ENCODE results near the gene PLEKHA1.

Gene PLEKHA1

DNA sequence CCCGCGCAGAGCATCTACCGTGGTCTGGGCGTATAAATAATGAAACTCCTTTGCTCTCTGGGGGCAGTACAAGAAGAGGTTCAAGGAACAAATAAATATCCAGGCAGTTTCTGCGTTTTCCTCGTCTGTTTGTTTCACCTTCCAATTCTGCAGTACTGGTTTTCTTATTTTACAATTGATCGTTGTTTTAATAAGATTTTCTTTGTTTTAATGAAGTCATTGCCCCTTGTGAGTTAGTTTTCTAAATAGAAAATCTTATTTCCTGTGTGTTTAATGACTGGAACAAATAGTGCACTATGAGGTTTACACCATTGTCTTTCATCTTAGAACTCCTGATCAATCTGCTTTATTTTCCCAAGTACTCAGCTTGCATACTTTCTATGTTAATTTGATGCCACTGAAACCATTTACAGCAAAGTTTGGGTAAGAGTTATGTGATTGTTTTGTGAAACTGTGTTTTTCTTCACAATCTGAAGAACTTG, 1.2 kb downstream of the PLEKHA1 start:
- in situ Hi-C loops (cut with MboI; ENCODE audit: low sequenced_read_pairs): no loop called here

DNA sequence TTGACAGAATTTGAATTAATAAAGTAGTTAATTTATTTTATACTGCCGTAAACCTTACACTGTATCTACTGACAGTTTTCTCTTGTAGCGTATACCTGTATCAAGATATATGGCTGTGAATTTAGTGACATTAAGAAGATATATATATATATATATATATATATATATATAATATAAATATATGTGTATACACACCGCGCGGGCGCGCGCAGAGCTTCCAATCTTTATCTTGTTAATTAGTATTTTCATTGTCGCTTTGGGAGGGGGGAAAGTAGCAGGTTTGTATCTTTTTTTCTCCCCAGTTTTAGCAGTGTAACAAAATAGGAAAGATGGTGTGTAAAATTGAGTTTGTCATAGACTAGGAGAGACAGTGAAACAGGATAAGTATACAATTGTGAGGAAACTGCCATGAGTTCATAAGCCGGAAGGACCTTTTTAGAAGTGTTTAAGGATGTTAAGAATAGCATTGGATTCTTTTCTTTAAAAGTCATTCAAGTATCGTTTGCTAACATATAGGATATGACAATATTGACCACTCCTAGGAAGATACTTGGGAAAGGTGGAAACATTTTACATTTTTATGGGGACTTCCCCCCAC, 2.0 kb downstream of the PLEKHA1 start:
- in situ Hi-C loops (cut with MboI; ENCODE audit: low sequenced_read_pairs): no loop called here

DNA sequence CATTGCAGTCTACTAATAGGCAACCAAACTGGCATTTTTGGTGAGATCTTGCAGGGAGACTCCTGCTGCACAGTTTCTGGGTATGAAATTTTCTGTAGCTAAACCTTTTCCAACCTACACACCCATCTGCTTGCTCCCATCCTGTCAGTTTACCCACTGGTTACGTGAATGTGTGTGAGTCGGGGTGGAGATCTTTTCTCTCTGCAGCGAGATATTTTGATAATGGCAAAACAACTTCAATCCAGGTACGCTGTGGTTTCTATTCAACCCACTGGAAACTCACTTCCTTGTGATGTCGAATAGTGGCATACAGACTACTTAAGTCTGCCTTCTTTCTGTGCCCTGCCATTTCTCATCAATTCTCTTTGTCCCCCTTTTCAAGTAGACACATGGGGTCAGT, 4.5 kb downstream of the PLEKHA1 start:
- in situ Hi-C loops (cut with MboI; ENCODE audit: low sequenced_read_pairs): no loop called here

GRCh38 chr10:122379537-122379936, 5.0 kb downstream of the PLEKHA1 start:
- in situ Hi-C loops (cut with MboI; ENCODE audit: low sequenced_read_pairs): no loop called here

GRCh38 chr10:122380703-122381102, 6.2 kb downstream of the PLEKHA1 start:
- in situ Hi-C loops (cut with MboI; ENCODE audit: low sequenced_read_pairs): no loop called here

- in situ Hi-C loops (cut with MboI; ENCODE audit: low sequenced_read_pairs): no loop called here
Observed at GRCh38 chr10:122381680-122382079, 7.2 kb downstream of the PLEKHA1 start.

GRCh38 chr10:122386514-122386913, 12.0 kb downstream of the PLEKHA1 start:
- in situ Hi-C loops (cut with MboI; ENCODE audit: low sequenced_read_pairs): no loop called here

DNA sequence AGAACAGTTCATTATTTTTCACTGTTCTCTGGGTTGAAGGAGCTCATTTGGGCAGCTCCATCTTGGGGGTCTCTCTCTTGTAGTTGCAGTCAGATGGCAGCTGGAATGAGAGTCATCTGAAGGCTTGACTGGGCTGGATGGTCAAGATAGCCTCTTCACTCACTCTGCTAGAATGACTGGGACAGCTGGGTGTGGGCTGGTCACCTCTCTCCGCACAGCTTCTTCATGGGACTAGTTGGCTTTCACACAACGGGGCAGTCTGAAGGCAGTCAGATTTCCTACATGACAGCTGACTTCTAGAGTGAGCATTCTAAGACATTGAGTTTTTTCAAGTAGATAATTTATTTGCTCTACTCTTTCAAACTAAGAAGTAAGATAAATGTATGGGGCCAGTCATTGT, 13.1 kb downstream of the PLEKHA1 start:
- in situ Hi-C loops (cut with MboI; ENCODE audit: low sequenced_read_pairs): no loop called here

GRCh38 chr10:122388287-122388997, 13.9 kb downstream of the PLEKHA1 start:
- in situ Hi-C loops (cut with MboI; ENCODE audit: low sequenced_read_pairs): no loop called here

DNA sequence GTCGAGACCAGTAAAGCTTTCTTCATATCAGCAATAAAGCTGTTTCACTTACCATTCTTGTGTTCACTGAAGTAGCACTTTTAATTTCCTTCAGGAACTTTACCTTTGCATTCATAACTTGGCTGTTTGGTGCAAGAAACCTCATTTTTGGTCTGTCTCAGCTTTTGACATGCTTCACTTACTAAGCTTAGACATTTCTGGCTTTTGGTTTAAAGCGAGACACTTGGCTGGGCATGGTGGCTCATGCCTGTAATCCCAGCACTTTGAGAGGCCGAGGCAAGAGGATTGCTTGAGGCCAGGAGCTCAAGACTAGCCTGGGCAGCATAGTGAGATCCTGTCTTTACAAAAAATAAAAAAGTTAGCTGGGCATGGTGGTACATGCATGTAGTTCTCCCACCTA, 15.8 kb downstream of the PLEKHA1 start:
- in situ Hi-C loops (cut with MboI; ENCODE audit: low sequenced_read_pairs): no loop called here

DNA sequence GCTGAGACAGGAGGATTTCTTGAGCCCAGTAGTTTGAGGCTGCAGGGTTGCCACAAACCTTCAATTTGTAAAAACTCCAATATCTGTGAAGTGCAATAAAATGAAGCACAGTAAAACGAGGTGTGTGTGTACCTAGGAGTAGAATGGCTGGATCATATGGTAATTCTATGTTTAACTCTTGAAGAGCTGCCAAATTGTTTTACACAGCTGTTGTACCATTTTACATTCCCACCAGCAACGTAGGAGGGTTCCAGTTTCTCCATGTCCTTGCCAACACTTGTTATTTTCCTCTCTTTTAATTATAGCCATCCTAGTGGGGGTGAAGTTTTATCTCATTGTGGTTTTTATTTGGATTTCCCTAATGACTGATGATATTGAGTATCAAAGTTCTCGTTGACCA, 16.2 kb downstream of the PLEKHA1 start:
- in situ Hi-C loops (cut with MboI; ENCODE audit: low sequenced_read_pairs): no loop called here

DNA sequence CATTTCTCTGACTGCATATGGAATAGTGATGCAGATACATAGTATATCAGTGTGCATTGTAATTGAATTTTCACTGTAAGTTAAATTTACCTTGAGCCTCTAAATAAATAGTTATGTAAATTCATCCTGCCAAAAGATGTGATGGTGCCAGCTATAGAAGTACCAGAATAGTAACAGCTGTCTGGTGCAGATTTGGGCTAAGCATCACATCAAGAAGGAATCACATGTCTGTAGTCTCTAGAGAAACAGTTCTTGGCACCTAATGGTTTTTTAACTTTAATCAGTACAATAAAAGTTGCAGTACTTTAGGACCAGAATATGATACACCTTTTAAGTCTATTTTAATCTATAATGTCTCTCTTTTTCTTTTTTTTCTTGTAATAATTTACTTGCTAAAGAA, 17.4 kb downstream of the PLEKHA1 start:
- in situ Hi-C loops (cut with MboI; ENCODE audit: low sequenced_read_pairs): no loop called here

GRCh38 chr10:122392835-122393234, 18.3 kb downstream of the PLEKHA1 start:
- in situ Hi-C loops (cut with MboI; ENCODE audit: low sequenced_read_pairs): no loop called here

DNA sequence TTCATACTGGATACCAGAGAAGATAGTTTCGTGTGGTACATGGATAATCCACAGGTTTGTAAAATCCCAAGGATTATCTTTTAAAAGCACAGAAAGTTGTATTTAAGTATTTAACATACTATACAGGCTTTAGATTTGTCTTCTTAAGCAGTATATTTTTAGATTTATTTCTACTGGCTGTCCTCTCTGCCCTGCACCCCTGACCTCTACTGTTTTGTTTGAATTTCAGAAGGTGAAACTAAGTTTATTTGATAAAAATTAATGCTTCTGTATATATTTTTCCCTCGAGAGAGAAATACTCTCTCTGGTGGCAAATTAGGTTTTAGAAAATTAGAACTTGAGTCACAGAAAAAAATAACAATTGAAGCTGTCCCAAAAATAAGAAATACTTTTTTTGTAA, 18.8 kb downstream of the PLEKHA1 start:
- in situ Hi-C loops (cut with MboI; ENCODE audit: low sequenced_read_pairs): no loop called here

GRCh38 chr10:122402548-122403131, 28.1 kb downstream of the PLEKHA1 start:
- in situ Hi-C loops (cut with MboI; ENCODE audit: low sequenced_read_pairs): no loop called here

GRCh38 chr10:122404576-122404975, 30.1 kb downstream of the PLEKHA1 start:
- in situ Hi-C loops (cut with MboI; ENCODE audit: low sequenced_read_pairs): no loop called here

GRCh38 chr10:122407375-122408125, 33.0 kb downstream of the PLEKHA1 start:
- in situ Hi-C loops (cut with MboI; ENCODE audit: low sequenced_read_pairs): no loop called here

GRCh38 chr10:122413327-122413726, 38.8 kb downstream of the PLEKHA1 start:
- in situ Hi-C loops (cut with MboI; ENCODE audit: low sequenced_read_pairs): no loop called here

DNA sequence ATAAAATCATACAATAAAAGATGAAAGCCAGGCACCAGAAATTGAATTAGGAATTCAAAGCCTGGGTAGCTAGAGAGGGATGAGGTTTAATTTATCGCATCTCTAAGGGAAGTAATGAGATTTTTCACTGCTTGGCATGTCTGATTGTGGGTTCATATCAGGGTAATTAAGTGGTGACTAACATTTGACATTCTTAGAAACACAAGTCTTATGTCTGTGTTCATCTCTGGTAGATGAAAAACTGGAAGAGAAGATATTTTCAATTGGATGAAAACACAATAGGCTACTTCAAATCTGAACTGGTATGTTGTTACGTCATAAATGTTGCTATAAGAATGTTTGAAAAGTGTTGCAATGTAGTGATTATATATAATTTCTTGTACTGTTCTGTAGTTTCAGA, 43.2 kb downstream of the PLEKHA1 start:
- in situ Hi-C loops (cut with MboI; ENCODE audit: low sequenced_read_pairs): no loop called here

- in situ Hi-C loops (cut with MboI; ENCODE audit: low sequenced_read_pairs): no loop called here
Observed at GRCh38 chr10:122419016-122419415, 44.5 kb downstream of the PLEKHA1 start.

DNA sequence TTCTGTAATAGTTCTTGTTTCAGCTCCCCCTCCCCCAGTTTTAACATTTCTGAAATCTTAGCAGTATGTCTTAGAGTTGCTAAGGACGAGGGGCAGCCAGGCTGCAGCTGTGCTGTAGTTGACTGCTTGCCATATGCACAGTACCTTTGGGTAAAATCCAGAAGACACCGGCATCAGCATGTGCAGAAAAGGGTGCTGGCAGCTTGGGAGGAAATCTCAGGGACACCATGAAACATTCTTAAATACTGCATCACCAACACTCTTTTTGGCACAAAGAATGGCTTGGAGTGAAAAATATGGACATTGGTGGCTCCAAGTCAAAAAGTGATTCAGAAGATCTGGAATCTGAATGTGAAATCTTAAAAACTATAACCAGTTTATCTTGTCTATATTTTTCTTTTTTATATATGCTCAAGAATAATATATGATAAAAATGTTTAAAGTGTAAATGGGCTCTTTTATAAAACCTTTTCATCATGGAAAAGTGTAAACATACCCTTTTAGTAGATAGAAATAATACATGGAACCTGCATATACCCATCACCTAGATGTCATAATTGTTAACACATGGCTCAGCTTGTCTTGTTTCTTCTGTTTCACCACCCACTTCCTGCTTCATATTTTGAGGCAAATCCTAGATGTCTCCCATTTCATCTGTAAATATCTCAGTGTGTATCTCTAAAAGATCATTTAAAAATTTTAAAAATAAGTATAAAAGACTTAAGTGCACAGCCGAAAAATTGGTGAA, 45.5 kb downstream of the PLEKHA1 start:
- in situ Hi-C loops (cut with MboI; ENCODE audit: low sequenced_read_pairs): no loop called here

Data from HL-60/S4 treated with retinoic acid at 250 ng/mL for 4 days and 3 days (cell line).